ENCODE data around the gene RASA2.

- no peak for TF ChIP-seq EP300 (IDR thresholded peaks at IDR 0.05)
- no peak for TF ChIP-seq CTCF (IDR thresholded peaks at IDR 0.05)
- no peak for TF ChIP-seq POLR2A (IDR thresholded peaks at IDR 0.05)
Observed at GRCh38 chr3:141440942-141441341, 45.9 kb upstream of the RASA2 start.

All from stomach (tissue), 4 donors.